ENCODE data around the gene CUTA.
"Not testable (repeated sequence)": the region's sequence is repeated elsewhere in the genome, so short reads cannot be mapped to it uniquely, and the experiment has no call there.

Gene CUTA

GRCh38 chr6:33372526-33373123 is 45.3 kb downstream of the CUTA start:
- DNase-seq (ENCODE audit: low read depth in 2 of 2), result no peak

- DNase-seq (ENCODE audit: low read depth in 2 of 2), result not testable (repeated sequence)
Measured at GRCh38 chr6:33371901-33372300, 46.0 kb downstream of the CUTA start.

- DNase-seq (ENCODE audit: low read depth in 2 of 2), result not testable (repeated sequence)
Measured at GRCh38 chr6:33367715-33368025, 50.2 kb downstream of the CUTA start.

GRCh38 chr6:33367009-33367714 is 50.7 kb downstream of the CUTA start:
- no peak for DNase-seq (ENCODE audit: low read depth in 2 of 2)

Data from stimulated activated CD8-positive, alpha-beta memory T cell treated with anti-CD3 and anti-CD28 coated beads, Interleukin-2, amount 100 ng/mL, for 48 hours (primary cell).